ENCODE results near the gene YBX3. TPM values are rescaled to one million over a fixed set of nuclear protein-coding genes. Genes with fewer than 3 reads are reported as not detected.

The YBX3 gene
- total RNA-seq, 1 donor from 2014 or later, result 494 TPM

GRCh38 chr12:10689146-10689545 is 34.0 kb downstream of the YBX3 start:
- Mint-ChIP-seq H3K4me3 (ENCODE audit: unreplicated experiment) (no peak overlapping the region), H3K4me1 (ENCODE audit: unreplicated experiment) (no peaks in the 10 kb centered on the region), H3K9me3 (ENCODE audit: unreplicated experiment) (no peaks in the 10 kb centered on the region), H3K27me3 (ENCODE audit: unreplicated experiment) (no peaks in the 10 kb centered on the region), H3K27ac (ENCODE audit: unreplicated experiment) (no peak overlapping the region), H3K36me3 (ENCODE audit: low read depth, unreplicated experiment) (peaks cover 7% of the 10 kb centered on the region)
- no peak for TF ChIP-seq CTCF (IDR thresholded peaks at IDR 0.05; ENCODE audit: unreplicated experiment)
- no peak for DNase-seq (ENCODE audit: low spot score)

- Mint-ChIP-seq H3K9me3 (ENCODE audit: unreplicated experiment) (no peaks in the 10 kb centered on the region), H3K27me3 (ENCODE audit: unreplicated experiment) (no peaks in the 10 kb centered on the region), H3K36me3 (ENCODE audit: low read depth, unreplicated experiment) (peaks cover 7% of the 10 kb centered on the region), H3K4me1 (ENCODE audit: unreplicated experiment) (no peaks in the 10 kb centered on the region), H3K4me3 (ENCODE audit: unreplicated experiment) (no peak overlapping the region), H3K27ac (ENCODE audit: unreplicated experiment) (no peak overlapping the region)
- no peak for TF ChIP-seq CTCF (IDR thresholded peaks at IDR 0.05; ENCODE audit: unreplicated experiment)
- DNase-seq (ENCODE audit: low spot score), result no peak
Observed at GRCh38 chr12:10688042-10688441, 35.1 kb downstream of the YBX3 start.

GRCh38 chr12:10673659-10674384 is 49.3 kb downstream of the YBX3 start, which contains the start of gene STYK1:
TSS of gene STYK1 (minus strand) at chr12:10674052. CDS start at chr12:10634618, 39,434 bp downstream.
- peak; percentile 98 for TF ChIP-seq CTCF (IDR thresholded peaks at IDR 0.05; ENCODE audit: unreplicated experiment)
- peak within 1 kb of the TSS; percentile 89 for H3K4me3 Mint-ChIP-seq (ENCODE audit: unreplicated experiment)
- H3K27ac Mint-ChIP-seq (ENCODE audit: unreplicated experiment), result peak within 1 kb of the TSS; percentile 81
- H3K27me3 Mint-ChIP-seq (ENCODE audit: unreplicated experiment), result no peaks in the 10 kb centered on the region
- no peaks in the 10 kb centered on the region for H3K9me3 Mint-ChIP-seq (ENCODE audit: unreplicated experiment)
- peaks cover 26% of the 10 kb centered on the region for H3K4me1 Mint-ChIP-seq (ENCODE audit: unreplicated experiment)
- peaks cover 13% of the 10 kb centered on the region for H3K36me3 Mint-ChIP-seq (ENCODE audit: low read depth, unreplicated experiment)
- peak; percentile 68 for DNase-seq (ENCODE audit: low spot score)

GRCh38 chr12:10672231-10672868 is 50.8 kb downstream of the YBX3 start:
- H3K27me3 Mint-ChIP-seq (ENCODE audit: unreplicated experiment), result no peaks in the 10 kb centered on the region
- H3K36me3 Mint-ChIP-seq (ENCODE audit: low read depth, unreplicated experiment), result peaks cover 13% of the 10 kb centered on the region
- DNase-seq (ENCODE audit: low spot score), result no peak
- H3K9me3 Mint-ChIP-seq (ENCODE audit: unreplicated experiment), result no peaks in the 10 kb centered on the region
- H3K4me1 Mint-ChIP-seq (ENCODE audit: unreplicated experiment), result peaks cover 35% of the 10 kb centered on the region
- peak overlapping the region; percentile 89 for H3K4me3 Mint-ChIP-seq (ENCODE audit: unreplicated experiment)
- peak overlapping the region; percentile 22 for H3K27ac Mint-ChIP-seq (ENCODE audit: unreplicated experiment)
- no peak for TF ChIP-seq CTCF (IDR thresholded peaks at IDR 0.05; ENCODE audit: unreplicated experiment)

GRCh38 chr12:10669533-10669932 is 53.6 kb downstream of the YBX3 start:
- Mint-ChIP-seq H3K9me3 (ENCODE audit: unreplicated experiment) (no peaks in the 10 kb centered on the region), H3K4me1 (ENCODE audit: unreplicated experiment) (peaks cover 32% of the 10 kb centered on the region), H3K4me3 (ENCODE audit: unreplicated experiment) (no peak overlapping the region), H3K27ac (ENCODE audit: unreplicated experiment) (no peak overlapping the region), H3K27me3 (ENCODE audit: unreplicated experiment) (peaks cover 2% of the 10 kb centered on the region), H3K36me3 (ENCODE audit: low read depth, unreplicated experiment) (peaks cover 13% of the 10 kb centered on the region)
- no peak for TF ChIP-seq CTCF (IDR thresholded peaks at IDR 0.05; ENCODE audit: unreplicated experiment)
- no peak for DNase-seq (ENCODE audit: low spot score)
